RCC 7860 (cell line): ENCODE results near the gene CDH23.
A peak's percentile ranks its signal among the peaks of the same experiment; 100 is the strongest.

Experiments used
- DNase-seq: peaks from one replicate; pipeline ENCODE4 v3.0.0-alpha.2; 2015; ENCODE audit warnings: low spot score
- FAIRE-seq: peaks from 2 replicates; lab custom pipeline; 2012; peaks lifted over from hg19 to GRCh38; lab: Jason Lieb, UNC

CDH23 gene

DNA sequence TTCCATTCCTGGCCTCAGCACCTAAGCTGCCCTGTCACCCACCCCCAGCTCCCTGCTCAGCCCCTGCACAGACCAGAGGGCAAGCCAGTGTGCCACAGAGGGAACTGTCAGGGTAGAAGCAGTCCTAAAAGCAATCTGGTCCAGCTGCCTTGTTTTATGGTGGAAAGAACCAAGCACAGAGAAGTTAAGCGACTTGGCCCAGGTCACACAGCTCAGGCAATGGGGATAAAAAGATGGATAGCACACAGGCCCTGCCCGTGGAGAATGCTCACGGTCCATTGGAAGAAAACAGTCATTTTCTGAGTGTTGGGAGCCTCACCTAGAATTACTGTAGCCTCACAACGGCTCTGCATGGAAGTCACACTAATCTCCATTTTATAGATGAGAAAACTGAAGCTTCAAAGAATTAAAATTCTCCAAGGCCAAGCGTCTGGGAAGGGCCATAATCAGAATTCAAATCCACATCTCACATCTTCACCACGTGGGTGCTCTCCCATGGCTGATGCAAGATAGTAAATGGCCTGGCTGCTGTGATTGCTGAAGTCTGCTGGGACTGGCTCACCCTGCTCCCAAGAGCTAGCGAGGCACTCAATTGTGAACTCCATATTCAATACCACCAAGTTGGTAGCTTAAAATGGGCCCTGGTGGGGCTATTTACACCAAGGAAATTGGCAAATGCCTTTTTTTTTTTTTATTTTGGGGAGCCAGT, 296.0 kb downstream of the CDH23 start:
- FAIRE-seq = no peak
- DNase-seq = no peak

DNA sequence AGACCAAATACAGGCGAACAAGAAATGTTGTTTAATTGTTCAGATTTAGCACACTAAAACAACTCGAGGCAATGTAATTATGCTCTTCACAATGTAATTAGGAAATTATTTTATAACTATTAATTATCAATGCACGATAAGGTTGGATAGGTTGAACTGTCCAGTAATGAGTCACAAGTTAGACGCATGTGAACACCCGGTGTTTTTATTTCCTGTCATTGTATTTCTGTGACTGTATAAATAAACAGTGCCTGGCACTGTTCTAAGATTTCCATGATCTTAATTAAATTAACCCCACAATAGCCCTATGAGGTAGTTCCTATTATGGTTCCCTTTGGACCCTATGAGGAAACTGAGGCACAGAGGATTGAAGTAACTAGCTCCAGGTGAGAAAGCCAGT, 296.7 kb downstream of the CDH23 start:
- DNase-seq (no peak), FAIRE-seq (no peak)

GRCh38 chr10:71694039-71694501, 297.4 kb downstream of the CDH23 start:
- FAIRE-seq (no peak), DNase-seq (no peak)

- FAIRE-seq = no peak
- DNase-seq = no peak
Observed at GRCh38 chr10:71694567-71694968, 297.8 kb downstream of the CDH23 start.

- no peak for DNase-seq
Observed at GRCh38 chr10:71695502-71696476, 299.1 kb downstream of the CDH23 start.

DNA sequence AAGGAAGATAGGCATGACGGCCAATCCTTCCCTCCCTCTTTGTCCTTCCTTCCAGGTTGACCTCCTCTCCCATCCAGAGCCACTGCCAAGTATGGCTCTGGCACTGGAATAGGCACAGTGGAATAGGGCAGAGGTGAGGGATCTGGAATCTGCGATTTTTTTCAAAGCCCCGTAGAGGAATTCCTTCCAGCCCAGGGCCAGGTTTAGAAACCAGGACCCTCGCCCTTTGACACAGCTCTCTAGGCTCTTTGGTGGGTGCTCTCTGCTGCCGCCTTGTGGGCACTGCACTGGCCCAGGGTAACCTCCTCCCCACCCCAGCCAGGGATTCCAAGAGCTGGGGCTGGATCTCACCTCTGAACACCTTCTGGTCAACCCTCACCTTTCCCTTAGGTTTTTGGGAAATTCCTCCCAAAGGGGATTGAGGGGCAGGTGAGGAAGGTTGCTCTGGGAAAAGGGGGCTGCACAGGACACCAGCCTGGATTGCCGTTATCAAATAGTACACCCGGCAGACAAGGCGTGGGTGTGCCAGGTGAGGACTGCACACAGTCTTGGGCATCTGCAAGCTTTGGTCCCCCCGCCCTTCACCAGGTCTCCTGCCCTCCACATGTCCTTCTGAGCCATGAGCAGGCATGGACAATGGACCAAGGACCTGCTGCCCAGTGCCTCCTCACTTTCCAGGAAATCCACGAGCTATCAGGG, 300.1 kb downstream of the CDH23 start:
- FAIRE-seq (no peak), DNase-seq (peak; percentile 16)

More at GRCh38 chr10:71695502-71696476, 299.1 kb downstream of the CDH23 start:
- no peak for FAIRE-seq

- DNase-seq (no peak), FAIRE-seq (no peak)
Observed at GRCh38 chr10:71697938-71698709, 301.4 kb downstream of the CDH23 start.

DNA sequence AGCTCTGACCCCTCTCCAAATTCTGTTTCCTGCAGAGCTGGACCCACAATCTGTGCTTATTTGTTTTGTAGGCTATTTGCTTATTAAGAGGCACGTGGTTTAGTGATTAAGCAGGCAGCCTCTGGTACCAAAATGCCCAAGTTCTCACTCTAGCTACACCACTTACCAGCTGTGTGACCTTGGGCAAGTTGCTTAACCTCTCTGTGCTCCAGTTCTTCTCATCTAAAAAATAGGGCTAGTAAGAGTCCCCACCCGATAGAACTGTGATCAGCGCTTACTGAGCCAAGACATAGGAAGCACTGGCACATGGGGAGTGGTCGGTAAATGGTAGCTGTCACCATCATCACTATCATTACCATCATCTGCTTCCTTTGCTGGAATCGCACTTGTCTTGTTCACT, 302.0 kb downstream of the CDH23 start:
- FAIRE-seq = no peak

DNA sequence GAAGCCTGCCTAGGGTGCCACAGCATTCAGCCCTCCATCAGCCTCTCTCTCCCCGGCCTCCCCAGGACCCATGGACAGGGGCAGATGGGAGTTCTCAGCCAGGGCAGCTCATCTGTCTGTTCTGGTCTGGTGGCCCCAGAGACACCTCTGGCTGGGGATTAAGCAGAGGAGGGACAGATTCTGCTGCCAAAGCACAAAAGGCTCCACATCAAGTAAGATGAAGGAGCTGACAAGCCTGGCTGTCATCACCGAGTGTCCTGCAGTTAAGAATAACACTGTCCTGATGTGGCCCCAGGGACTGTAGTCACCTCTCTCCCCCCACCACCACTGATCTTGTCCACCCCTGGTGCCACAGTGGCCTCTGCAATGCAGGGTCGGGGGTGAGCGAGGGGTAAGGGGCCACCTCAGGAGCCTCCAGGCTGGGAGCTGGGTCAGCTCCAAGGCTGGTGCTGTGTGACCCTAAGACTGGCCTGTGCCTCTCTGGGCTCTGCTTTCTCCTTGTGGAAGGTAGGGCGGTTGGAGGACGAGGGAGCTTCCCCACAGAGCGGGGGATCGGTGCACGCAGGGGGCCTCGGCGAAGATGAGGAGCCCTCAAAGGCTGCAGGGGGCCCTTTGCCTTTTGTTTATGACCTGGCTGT, 304.1 kb downstream of the CDH23 start:
- DNase-seq = no peak
- FAIRE-seq = no peak

More for the DNA sequence above, 302.0 kb downstream of the CDH23 start:
- no peak for DNase-seq

GRCh38 chr10:71701496-71702132, 304.9 kb downstream of the CDH23 start:
- DNase-seq (no peak), FAIRE-seq (no peak)

GRCh38 chr10:71703577-71703976, 306.9 kb downstream of the CDH23 start:
- no peak for DNase-seq
- FAIRE-seq = no peak

DNA sequence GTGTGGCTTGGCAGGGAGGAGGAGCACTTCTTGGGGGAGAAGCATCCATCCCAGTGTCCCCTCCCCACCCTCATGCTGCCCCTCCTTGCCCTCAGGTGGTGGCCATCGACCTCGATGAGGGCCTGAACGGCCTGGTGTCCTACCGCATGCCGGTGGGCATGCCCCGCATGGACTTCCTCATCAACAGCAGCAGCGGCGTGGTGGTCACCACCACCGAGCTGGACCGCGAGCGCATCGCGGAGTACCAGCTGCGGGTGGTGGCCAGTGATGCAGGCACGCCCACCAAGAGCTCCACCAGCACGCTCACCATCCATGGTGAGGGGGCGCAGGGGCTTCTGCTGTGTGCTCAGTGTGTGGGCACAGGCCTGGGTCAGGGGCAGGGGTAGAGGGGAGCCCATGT, 308.1 kb downstream of the CDH23 start:
- no peak for FAIRE-seq
- DNase-seq = no peak

DNA sequence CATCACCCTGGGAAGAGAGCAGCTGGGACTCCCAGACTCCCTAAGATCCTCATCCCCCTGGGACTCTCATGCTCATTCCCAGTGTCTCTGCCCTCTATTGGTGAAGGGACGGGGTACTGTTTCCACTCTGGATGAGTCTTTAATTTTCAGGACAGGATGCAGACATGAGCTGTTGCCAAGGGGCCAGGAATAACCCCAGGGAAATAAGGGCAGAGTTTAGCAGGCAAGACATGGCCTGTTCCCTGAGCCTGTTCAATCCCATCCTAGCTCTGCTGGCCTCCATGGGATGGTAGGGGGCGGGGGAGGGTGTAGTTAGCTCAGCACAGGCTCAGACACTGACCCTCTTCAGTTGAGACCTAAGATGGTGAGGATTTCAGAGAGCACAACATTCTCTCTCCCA, 308.9 kb downstream of the CDH23 start:
- DNase-seq (no peak), FAIRE-seq (no peak)

DNA sequence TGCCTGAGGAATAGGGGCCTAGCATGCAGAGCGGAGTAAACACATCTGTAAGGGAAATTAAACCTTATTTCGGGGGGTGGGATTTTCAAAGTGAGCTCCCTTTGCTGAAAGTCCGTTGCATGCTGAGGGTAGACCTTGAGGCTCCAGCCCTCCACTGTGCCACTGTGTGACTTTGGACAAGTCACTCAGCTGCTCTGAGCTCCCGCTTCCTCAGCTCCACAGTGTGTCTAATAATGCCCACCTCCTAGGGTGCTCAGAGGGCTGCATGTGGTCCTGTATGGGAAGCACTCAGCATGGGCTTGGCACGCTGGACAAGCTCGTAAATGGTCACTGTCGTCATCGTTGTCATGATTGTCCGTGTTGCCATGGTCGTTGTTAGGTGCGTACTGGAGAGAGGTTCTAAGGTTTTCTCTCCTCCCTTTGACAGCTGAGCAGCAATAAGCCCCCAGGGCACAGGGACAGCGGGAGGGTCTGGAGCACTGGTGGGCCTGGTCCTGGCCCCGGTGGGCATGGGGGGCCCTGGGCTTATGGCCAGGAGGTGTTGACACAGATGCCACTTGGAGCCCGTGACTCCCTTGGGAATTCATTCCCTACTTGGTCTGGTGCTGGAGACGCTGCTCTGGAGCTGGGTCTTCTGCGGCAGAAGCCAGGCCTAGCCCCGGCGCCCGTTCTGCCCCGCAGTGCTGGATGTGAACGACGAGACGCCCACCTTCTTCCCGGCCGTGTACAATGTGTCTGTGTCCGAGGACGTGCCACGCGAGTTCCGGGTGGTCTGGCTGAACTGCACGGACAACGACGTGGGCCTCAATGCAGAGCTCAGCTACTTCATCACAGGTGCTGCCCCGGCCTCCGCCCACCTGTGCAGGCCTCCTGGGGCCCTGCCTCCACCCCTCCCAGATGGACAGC, 309.7 kb downstream of the CDH23 start:
- DNase-seq (no peak), FAIRE-seq (no peak)

GRCh38 chr10:71707240-71707789, 310.6 kb downstream of the CDH23 start:
- DNase-seq = no peak

GRCh38 chr10:71708301-71708703, 311.6 kb downstream of the CDH23 start:
- DNase-seq (no peak), FAIRE-seq (no peak)

More at GRCh38 chr10:71707240-71707789, 310.6 kb downstream of the CDH23 start:
- no peak for FAIRE-seq

DNA sequence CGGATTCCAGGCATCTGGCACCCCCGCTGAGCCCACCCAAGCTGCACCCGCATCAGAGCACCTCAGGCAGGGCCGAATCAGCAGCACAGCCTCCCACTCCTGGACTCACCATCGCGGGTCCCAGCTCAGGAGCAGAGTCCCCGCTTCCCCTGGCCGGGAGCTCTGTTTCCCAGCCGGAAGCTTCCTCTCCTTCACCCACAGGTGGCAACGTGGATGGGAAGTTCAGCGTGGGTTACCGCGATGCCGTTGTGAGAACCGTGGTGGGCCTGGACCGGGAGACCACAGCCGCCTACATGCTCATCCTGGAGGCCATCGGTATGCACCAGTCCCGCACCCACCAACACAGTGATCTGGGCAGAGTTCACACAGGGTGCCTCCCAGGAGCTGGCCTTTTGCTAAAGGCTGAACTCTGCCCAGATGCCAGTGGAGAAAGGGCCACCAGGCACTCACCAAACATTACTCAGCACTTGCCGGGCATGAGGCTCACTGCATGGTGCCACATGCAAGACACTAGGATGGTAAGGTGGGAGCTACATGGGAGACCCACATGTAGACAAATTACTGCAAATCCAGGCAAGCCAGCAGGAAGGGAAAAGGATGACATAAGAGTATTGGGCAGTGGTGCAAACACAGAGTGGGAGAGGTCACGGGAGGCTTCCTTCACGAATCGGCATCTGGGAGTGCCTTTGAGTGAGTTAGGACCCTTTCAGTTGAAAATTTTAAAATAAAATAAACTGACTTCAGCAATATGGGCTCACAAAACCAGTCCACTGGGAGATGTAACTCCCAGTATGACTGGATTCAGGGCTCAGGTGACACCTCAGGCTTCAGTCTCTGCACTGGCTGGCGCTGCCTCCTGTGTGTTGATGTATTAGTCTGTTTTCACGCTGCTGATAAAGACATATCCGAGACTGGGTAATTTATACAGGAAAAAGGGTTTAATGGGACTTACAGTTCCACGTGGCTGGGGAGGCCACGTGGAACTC, 312.5 kb downstream of the CDH23 start:
- no peak for FAIRE-seq
- DNase-seq = no peak
